GM23338 (cell line): ENCODE results near the gene CYB5B.

Source experiments
- CREB1 ChIP-seq: fragments of 250-450 bp; sonication (Bioruptor Pico); IDR thresholded peaks from 2 replicates; pipeline ENCODE4 v1.5.0; 2020; ENCODE audit warnings: low read depth, mild to moderate bottlenecking, moderate library complexity
- EZH2 ChIP-seq: fragments of 200-600 bp; sonication (generic); IDR thresholded peaks from one replicate; pipeline ENCODE4 v1.8.0; 2017; ENCODE audit warnings: antibody characterized with exemption, mild to moderate bottlenecking, low read depth; ENCODE audit not compliant: unreplicated experiment
- POLR2AphosphoS5 ChIP-seq: IDR thresholded peaks from 2 replicates; pipeline ENCODE4 v1.6.1; 2016; ENCODE audit warnings: antibody characterized with exemption, low read depth
- STAT1 ChIP-seq: IDR thresholded peaks from one replicate; pipeline ENCODE4 v1.6.1; 2016; ENCODE audit warnings: antibody characterized with exemption; ENCODE audit not compliant: unreplicated experiment
- TF ChIP-seq, protein P1 (sequence below), 2 experiments: fragments of 200-600 bp in 1 of 2; sonication (generic) in 1 of 2; conservative IDR thresholded peaks; 2 replicates each; pipeline versions ENCODE4 v1.5.1 to v1.6.1; 2016 to 2017; ENCODE audit warnings: antibody characterized with exemption in 2 of 2, low read depth in 2 of 2, mild to moderate bottlenecking in 2 of 2, moderate library complexity in 1 of 2

DNA sequence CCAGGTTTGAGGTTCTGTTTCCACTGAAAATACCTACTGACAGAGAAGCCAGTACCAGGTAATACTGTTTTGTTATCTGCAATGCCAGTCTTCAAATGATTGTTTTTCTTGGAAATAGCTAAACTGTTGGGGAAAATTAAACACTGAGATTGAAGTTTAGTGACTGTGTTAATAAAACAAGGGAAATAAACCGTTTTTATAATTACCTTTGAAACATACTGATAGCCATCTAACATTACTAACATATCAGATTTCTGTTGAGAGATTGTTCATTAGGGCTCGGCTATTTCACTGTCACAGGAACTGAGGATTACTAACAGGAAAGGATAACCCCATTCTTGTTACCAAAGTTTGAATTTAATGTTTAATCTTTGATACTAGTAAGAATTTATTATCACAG, 42.1 kb downstream of the CYB5B start:
- no peak for TF ChIP-seq POLR2AphosphoS5
- TF ChIP-seq, protein P1, sequence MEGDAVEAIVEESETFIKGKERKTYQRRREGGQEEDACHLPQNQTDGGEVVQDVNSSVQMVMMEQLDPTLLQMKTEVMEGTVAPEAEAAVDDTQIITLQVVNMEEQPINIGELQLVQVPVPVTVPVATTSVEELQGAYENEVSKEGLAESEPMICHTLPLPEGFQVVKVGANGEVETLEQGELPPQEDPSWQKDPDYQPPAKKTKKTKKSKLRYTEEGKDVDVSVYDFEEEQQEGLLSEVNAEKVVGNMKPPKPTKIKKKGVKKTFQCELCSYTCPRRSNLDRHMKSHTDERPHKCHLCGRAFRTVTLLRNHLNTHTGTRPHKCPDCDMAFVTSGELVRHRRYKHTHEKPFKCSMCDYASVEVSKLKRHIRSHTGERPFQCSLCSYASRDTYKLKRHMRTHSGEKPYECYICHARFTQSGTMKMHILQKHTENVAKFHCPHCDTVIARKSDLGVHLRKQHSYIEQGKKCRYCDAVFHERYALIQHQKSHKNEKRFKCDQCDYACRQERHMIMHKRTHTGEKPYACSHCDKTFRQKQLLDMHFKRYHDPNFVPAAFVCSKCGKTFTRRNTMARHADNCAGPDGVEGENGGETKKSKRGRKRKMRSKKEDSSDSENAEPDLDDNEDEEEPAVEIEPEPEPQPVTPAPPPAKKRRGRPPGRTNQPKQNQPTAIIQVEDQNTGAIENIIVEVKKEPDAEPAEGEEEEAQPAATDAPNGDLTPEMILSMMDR (conservative IDR thresholded peaks at IDR 0.05; ENCODE audit: low read depth in 2 of 2): no peak
- TF ChIP-seq STAT1: no peak
- TF ChIP-seq EZH2: no peak
- TF ChIP-seq CREB1 (CRISPR knock-in tag): no peak
